ENCODE results near the gene NUDT22.

Gene NUDT22

DNA sequence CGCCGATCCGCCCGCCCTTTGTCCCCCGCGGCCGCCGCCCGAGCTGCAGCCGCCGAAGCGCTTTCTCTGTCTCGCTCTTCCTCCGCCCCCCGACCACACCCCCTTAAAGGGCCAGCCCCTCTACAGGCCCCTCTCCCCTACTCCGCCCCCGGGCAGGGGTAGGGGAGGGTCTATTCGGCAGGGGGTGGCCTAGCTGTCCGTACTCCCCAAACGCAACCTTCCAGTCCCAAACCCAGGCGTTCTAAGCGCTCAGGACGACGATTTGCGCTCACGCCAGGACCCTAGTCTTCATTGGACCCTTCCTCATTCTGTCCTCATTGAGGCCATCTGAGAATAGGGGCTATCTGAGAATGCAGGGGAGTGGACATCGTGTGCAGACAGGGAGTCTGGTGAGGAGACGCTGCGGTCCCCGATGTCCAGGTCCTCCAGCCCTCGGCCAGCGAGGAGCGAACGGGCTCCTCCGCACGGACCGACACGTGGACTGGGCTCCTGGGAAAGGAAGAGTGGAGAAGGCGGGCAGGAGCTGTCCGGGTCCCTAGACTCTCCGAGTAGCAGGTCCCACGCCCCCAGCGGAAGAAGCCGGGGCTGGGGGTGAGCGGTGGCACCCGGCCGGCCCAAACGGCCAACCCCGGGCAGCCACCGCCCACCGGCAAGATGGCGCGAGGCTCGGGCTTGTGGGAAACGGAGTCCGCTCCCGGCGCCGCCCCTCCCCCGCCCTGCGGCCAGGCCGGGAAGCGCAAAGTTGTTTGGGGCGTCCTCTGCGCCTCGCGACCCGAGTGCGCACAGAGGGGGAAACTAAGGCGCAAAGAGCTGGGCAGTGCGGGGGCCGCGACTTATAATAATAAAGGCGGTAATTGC is 21.0 kb downstream of the NUDT22 start, which contains the start of gene PPP1R14B:
Gene PPP1R14B (minus strand): TSS at position 73 of the 858 bp plus-strand sequence. CDS start 270 bp downstream, outside the sequence.
- H3K23ac ChIP-seq (ENCODE audit: low read length) = peak within 1 kb of the TSS; percentile 50

DNA sequence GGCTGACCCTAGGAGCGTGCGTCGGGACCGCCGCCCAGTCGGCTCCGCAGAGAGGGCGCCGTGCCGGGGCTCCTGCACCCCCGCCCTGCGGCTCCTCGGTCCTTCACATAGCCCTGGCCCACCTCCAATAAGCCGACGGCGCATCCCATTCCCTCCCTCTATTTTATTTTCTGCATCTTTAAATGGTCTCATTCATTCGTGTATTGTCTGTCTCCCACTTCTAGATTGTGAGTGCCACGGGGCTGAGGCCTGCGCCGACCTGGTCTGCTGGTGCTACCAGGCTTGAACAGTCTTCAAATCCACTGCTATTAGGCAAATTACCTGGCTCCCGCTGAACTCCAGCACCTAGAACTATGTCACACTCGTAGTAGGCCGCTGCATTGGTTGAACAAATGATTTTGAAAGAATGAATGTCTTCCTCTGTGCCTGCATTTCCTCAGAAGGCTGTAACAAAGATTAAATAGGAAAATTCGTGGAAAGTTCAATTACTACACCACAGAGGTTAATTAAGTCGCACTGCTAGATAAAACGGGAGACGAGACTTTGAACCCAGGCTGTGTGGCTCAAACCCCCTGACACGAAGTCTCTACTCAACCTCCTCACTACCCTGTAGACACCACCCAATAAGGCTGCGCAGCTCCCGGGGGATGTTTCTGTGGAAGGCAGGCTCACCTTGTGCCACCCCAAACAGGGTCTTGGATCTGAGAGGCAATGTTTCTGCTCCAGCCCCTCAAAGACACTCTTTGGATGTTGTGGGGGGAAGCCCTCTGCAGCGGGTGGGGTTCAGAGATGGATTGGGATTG is 21.9 kb downstream of the NUDT22 start:
- H3K4me3 ChIP-seq (ENCODE audit: low read depth, low read length) = peak overlapping the region; percentile 55
- peak overlapping the region; percentile 48 for H3K14ac ChIP-seq (ENCODE audit: low read length)
- H3K27ac ChIP-seq (ENCODE audit: low read depth, low read length) = peak overlapping the region; percentile 50
- peak overlapping the region; percentile 65 for H3K9ac ChIP-seq (ENCODE audit: low read length)
- no peak overlapping the region for H3K23ac ChIP-seq (ENCODE audit: low read length)
- H3K4me2 ChIP-seq (ENCODE audit: low read length) = peak overlapping the region; percentile 72
- peak overlapping the region; percentile 63 for H2AFZ ChIP-seq (ENCODE audit: insufficient read depth, low read length, poor library complexity)
- H2BK12ac ChIP-seq (ENCODE audit: low read length) = peak overlapping the region; percentile 11
- WGBS (ENCODE audit: extremely low coverage, insufficient coverage, insufficient read length) = no CpG with 5 or more reads among the region's 31 CpGs
- peaks cover 21 to 33% of the 10 kb centered on the region in 2 experiments for H3K4me1 ChIP-seq (ENCODE audit: control insufficient read depth in 1 of 2, insufficient read depth in 2 of 2, low read length in 2 of 2)
- H2BK120ac ChIP-seq (ENCODE audit: insufficient read depth, low read length, poor library complexity) = peak overlapping the region; percentile 64
- peak overlapping the region; percentile 40 for H3K4ac ChIP-seq (ENCODE audit: low read depth, low read length)
- H4K8ac ChIP-seq (ENCODE audit: low read depth, low read length) = peak overlapping the region; percentile 91
- H3K79me2 ChIP-seq (ENCODE audit: control insufficient read depth, insufficient read depth, low read length, poor library complexity) = peaks cover 26% of the 10 kb centered on the region
- H2AK5ac ChIP-seq (ENCODE audit: low read length) = peak overlapping the region; percentile 32
- H3K27me3 ChIP-seq (ENCODE audit: insufficient read depth, low read length) = no peaks in the 10 kb centered on the region
- peaks cover 4% of the 10 kb centered on the region for H3K9me3 ChIP-seq (ENCODE audit: insufficient read depth, low read depth, low read length)
- peak overlapping the region; percentile 16 for H3K18ac ChIP-seq (ENCODE audit: low read length)
- H3K36me3 ChIP-seq (ENCODE audit: control insufficient read depth in 1 of 2, insufficient read depth in 2 of 2, low read length in 2 of 2) = peaks cover 19 to 23% of the 10 kb centered on the region in 2 experiments
- H2BK5ac ChIP-seq (ENCODE audit: low read depth, low read length, poor library complexity) = peak overlapping the region; percentile 23
- peaks cover 38% of the 10 kb centered on the region for H3K79me1 ChIP-seq (ENCODE audit: low read length)
- peak overlapping the region; percentile 90 for H4K91ac ChIP-seq (ENCODE audit: low read depth, low read length)
- peak overlapping the region; percentile 78 for H4K12ac ChIP-seq (ENCODE audit: low read depth, low read length)
- DNase-seq = no peak

More for the DNA sequence above, 21.0 kb downstream of the NUDT22 start, which contains the start of gene PPP1R14B:
- peaks cover 28% of the 10 kb centered on the region for H3K79me2 ChIP-seq (ENCODE audit: control insufficient read depth, insufficient read depth, low read length, poor library complexity)
- peak; percentile 77 to 79 for DNase-seq
- H3K4me1 ChIP-seq (ENCODE audit: control insufficient read depth in 1 of 2, insufficient read depth in 2 of 2, low read length in 2 of 2) = peaks cover 25 to 38% of the 10 kb centered on the region in 2 experiments
- peak within 1 kb of the TSS; percentile 93 for H3K9ac ChIP-seq (ENCODE audit: low read length)
- peak within 1 kb of the TSS; percentile 89 for H3K4ac ChIP-seq (ENCODE audit: low read depth, low read length)
- peak within 1 kb of the TSS; percentile 90 for H2AFZ ChIP-seq (ENCODE audit: insufficient read depth, low read length, poor library complexity)
- H2BK12ac ChIP-seq (ENCODE audit: low read length) = peak within 1 kb of the TSS; percentile 93
- H3K4me2 ChIP-seq (ENCODE audit: low read length) = peak within 1 kb of the TSS; percentile 73
- H3K18ac ChIP-seq (ENCODE audit: low read length) = peak within 1 kb of the TSS; percentile 91
- peak within 1 kb of the TSS; percentile 97 for H3K14ac ChIP-seq (ENCODE audit: low read length)
- peak within 1 kb of the TSS; percentile 97 for H2AK5ac ChIP-seq (ENCODE audit: low read length)
- no peaks in the 10 kb centered on the region for H3K27me3 ChIP-seq (ENCODE audit: insufficient read depth, low read length)
- no CpG with 5 or more reads among the region's 74 CpGs for WGBS (ENCODE audit: extremely low coverage, insufficient coverage, insufficient read length)
- peak within 1 kb of the TSS; percentile 94 for H3K27ac ChIP-seq (ENCODE audit: low read depth, low read length)
- peaks cover 4% of the 10 kb centered on the region for H3K9me3 ChIP-seq (ENCODE audit: insufficient read depth, low read depth, low read length)
- peak within 1 kb of the TSS; percentile 97 for H3K4me3 ChIP-seq (ENCODE audit: low read depth, low read length)
- H3K79me1 ChIP-seq (ENCODE audit: low read length) = peaks cover 40% of the 10 kb centered on the region
- peaks cover 19 to 26% of the 10 kb centered on the region in 2 experiments for H3K36me3 ChIP-seq (ENCODE audit: control insufficient read depth in 1 of 2, insufficient read depth in 2 of 2, low read length in 2 of 2)
- peak within 1 kb of the TSS; percentile 78 for H4K12ac ChIP-seq (ENCODE audit: low read depth, low read length)
- H2BK5ac ChIP-seq (ENCODE audit: low read depth, low read length, poor library complexity) = peak within 1 kb of the TSS; percentile 41
- H2BK120ac ChIP-seq (ENCODE audit: insufficient read depth, low read length, poor library complexity) = peak within 1 kb of the TSS; percentile 97
- peak within 1 kb of the TSS; percentile 97 for H4K8ac ChIP-seq (ENCODE audit: low read depth, low read length)
- H4K91ac ChIP-seq (ENCODE audit: low read depth, low read length) = peak within 1 kb of the TSS; percentile 98

DNA sequence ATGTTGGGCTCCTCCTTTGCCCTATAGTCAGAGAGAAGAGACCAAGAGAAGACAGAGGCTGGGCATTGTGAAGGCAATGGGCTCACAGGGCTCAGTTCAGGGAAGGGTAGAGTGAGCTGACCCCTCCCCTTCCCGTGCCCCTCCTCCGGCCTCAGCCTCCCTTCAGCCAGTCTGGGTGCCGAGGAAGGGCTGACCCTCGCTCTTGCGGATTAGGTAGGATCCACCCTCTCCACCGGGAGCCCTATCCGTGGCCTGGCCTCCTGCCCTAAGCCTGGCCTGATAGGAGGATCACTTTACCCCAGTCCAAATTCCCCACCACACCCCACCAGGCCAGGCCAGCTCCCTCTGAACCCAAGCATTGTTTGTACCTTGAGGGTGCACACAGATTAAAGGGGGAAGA is 22.5 kb downstream of the NUDT22 start:
- H3K79me2 ChIP-seq (ENCODE audit: control insufficient read depth, insufficient read depth, low read length, poor library complexity) = peaks cover 24% of the 10 kb centered on the region
- H3K4me1 ChIP-seq (ENCODE audit: control insufficient read depth in 1 of 2, insufficient read depth in 2 of 2, low read length in 2 of 2) = peaks cover 16 to 26% of the 10 kb centered on the region in 2 experiments
- no peak overlapping the region for H2AFZ ChIP-seq (ENCODE audit: insufficient read depth, low read length, poor library complexity)
- no peaks in the 10 kb centered on the region for H3K27me3 ChIP-seq (ENCODE audit: insufficient read depth, low read length)
- H3K9me3 ChIP-seq (ENCODE audit: insufficient read depth, low read depth, low read length) = peaks cover 4% of the 10 kb centered on the region
- no peak overlapping the region for H3K23ac ChIP-seq (ENCODE audit: low read length)
- no peak for DNase-seq
- H2AK5ac ChIP-seq (ENCODE audit: low read length) = no peak overlapping the region
- no peak overlapping the region for H4K8ac ChIP-seq (ENCODE audit: low read depth, low read length)
- H3K18ac ChIP-seq (ENCODE audit: low read length) = no peak overlapping the region
- peaks cover 38% of the 10 kb centered on the region for H3K79me1 ChIP-seq (ENCODE audit: low read length)
- no peak overlapping the region for H3K9ac ChIP-seq (ENCODE audit: low read length)
- no peak overlapping the region for H4K91ac ChIP-seq (ENCODE audit: low read depth, low read length)
- H3K4me2 ChIP-seq (ENCODE audit: low read length) = no peak overlapping the region
- H3K27ac ChIP-seq (ENCODE audit: low read depth, low read length) = no peak overlapping the region
- WGBS (ENCODE audit: extremely low coverage, insufficient coverage, insufficient read length) = no CpG with 5 or more reads among the region's 7 CpGs
- no peak overlapping the region for H3K4ac ChIP-seq (ENCODE audit: low read depth, low read length)
- no peak overlapping the region for H3K14ac ChIP-seq (ENCODE audit: low read length)
- peaks cover 12 to 20% of the 10 kb centered on the region in 2 experiments for H3K36me3 ChIP-seq (ENCODE audit: control insufficient read depth in 1 of 2, insufficient read depth in 2 of 2, low read length in 2 of 2)
- H2BK12ac ChIP-seq (ENCODE audit: low read length) = peak overlapping the region; percentile 6
- no peak overlapping the region for H4K12ac ChIP-seq (ENCODE audit: low read depth, low read length)
- no peak overlapping the region for H2BK120ac ChIP-seq (ENCODE audit: insufficient read depth, low read length, poor library complexity)
- no peak overlapping the region for H2BK5ac ChIP-seq (ENCODE audit: low read depth, low read length, poor library complexity)
- no peak overlapping the region for H3K4me3 ChIP-seq (ENCODE audit: low read depth, low read length)

DNA sequence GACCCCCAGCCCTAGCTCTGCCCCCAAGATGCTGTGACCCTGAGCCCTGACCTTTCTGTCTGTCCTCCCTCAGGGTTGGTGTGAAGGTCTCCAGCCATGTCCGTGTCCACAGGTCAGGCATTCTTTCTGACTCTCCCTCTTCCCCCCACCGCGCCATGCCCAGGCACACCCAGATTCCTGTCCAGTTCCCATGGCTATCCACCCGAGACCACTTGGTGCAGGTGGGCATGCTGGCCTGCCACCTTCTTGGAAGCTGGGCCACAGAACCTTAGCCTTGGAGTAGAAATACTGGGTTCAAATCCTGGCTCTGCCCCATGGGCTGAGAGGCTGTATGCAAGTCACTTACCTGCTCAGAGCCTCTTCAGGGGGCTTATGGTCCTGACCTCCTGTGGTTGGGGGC is 23.0 kb downstream of the NUDT22 start:
- Histone ChIP-seq H2AK5ac (ENCODE audit: low read length) (peak overlapping the region; percentile 5), H4K91ac (ENCODE audit: low read depth, low read length) (no peak overlapping the region), H3K79me1 (ENCODE audit: low read length) (peaks cover 38% of the 10 kb centered on the region), H2BK12ac (ENCODE audit: low read length) (no peak overlapping the region), H3K27me3 (ENCODE audit: insufficient read depth, low read length) (no peaks in the 10 kb centered on the region), H3K18ac (ENCODE audit: low read length) (no peak overlapping the region), H3K9ac (ENCODE audit: low read length) (no peak overlapping the region), H2BK5ac (ENCODE audit: low read depth, low read length, poor library complexity) (no peak overlapping the region), H3K4me2 (ENCODE audit: low read length) (no peak overlapping the region), H3K14ac (ENCODE audit: low read length) (no peak overlapping the region), H4K12ac (ENCODE audit: low read depth, low read length) (no peak overlapping the region), H2BK120ac (ENCODE audit: insufficient read depth, low read length, poor library complexity) (no peak overlapping the region), H3K4me3 (ENCODE audit: low read depth, low read length) (no peak overlapping the region), H3K23ac (ENCODE audit: low read length) (no peak overlapping the region), H3K9me3 (ENCODE audit: insufficient read depth, low read depth, low read length) (peaks cover 4% of the 10 kb centered on the region), H3K27ac (ENCODE audit: low read depth, low read length) (no peak overlapping the region), H3K79me2 (ENCODE audit: control insufficient read depth, insufficient read depth, low read length, poor library complexity) (peaks cover 24% of the 10 kb centered on the region), H3K4ac (ENCODE audit: low read depth, low read length) (no peak overlapping the region), H4K8ac (ENCODE audit: low read depth, low read length) (no peak overlapping the region), H3K36me3 (ENCODE audit: control insufficient read depth in 1 of 2, insufficient read depth in 2 of 2, low read length in 2 of 2) (peaks cover 8 to 18% of the 10 kb centered on the region in 2 experiments), H2AFZ (ENCODE audit: insufficient read depth, low read length, poor library complexity) (no peak overlapping the region), H3K4me1 (ENCODE audit: control insufficient read depth in 1 of 2, insufficient read depth in 2 of 2, low read length in 2 of 2) (peaks cover 15 to 26% of the 10 kb centered on the region in 2 experiments)
- no CpG with 5 or more reads among the region's 4 CpGs for WGBS (ENCODE audit: extremely low coverage, insufficient coverage, insufficient read length)
- DNase-seq = no peak

Measured in trophoblast cell (in vitro differentiated cells and primary cell).